Measurements from ENCODE around the gene PDPK1.

GRCh38 chr16:2492292-2492691 lies 45.5 kb upstream of the PDPK1 start:
- TF ChIP-seq TSHZ2 (CRISPR knock-in tag; IDR thresholded peaks at IDR 0.05) (no peak), OSR1 (CRISPR knock-in tag; IDR thresholded peaks at IDR 0.05) (no peak), ARNTL (CRISPR knock-in tag; IDR thresholded peaks at IDR 0.05; ENCODE audit: borderline replicate concordance, low read depth) (no peak), CSDC2 (CRISPR knock-in tag; IDR thresholded peaks at IDR 0.05) (no peak), CSRNP3 (CRISPR knock-in tag; IDR thresholded peaks at IDR 0.05) (no peak), ZFP30 (CRISPR knock-in tag; IDR thresholded peaks at IDR 0.05) (no peak)
